ENCODE results near the gene THOC6.

Gene THOC6

DNA sequence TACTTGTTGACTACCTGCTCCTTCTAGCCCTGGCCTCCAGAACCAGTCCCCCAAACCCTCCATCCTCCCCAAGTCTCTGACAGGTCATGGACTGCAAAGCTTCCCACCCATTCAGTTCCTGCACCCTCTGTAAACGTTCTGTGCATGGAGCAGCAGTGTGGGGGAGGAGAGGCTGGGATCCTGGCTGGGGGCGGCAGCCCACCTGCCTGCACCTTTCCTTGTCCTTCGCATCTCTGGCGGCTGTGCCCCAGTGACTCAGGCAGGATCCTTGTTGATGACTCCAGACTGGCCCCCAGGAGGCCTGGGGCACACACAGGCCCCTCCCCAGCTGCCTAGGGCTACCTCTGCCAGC, 42.0 kb upstream of the THOC6 start:
- Histone ChIP-seq H3K27ac (ENCODE audit: low read depth, low read length) (peak overlapping the region; percentile 98), H3K4me3 (ENCODE audit: low read depth, low read length) (peak overlapping the region; percentile 86)

DNA sequence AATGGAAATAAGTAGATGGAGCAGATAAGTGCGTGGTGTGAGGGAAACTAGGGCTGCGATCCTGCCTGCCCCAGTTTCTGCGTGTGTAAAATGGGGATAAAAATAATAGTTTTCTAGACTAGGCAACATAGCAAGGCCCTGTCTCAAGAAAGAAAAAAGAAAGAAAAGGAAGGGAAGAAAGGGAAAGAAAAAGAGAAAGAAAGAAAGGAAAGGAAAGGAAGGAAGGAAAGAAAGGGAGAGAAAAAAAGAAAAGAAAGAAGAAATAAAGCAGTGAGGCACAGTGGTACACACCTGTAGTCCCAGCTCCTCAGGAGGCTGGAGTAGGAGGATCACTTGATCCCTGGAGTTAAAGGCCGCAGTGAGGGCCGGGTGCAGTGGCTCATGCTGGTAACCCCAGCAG, 41.4 kb upstream of the THOC6 start:
- Histone ChIP-seq H3K36me3 (ENCODE audit: control insufficient read depth, insufficient read depth, low read length) (peaks cover 13% of the 10 kb centered on the region), H3K9me3 (ENCODE audit: control insufficient read depth, insufficient read depth, low read length) (no peaks in the 10 kb centered on the region), H3K4me3 (ENCODE audit: low read depth, low read length) (no peak overlapping the region), H3K27me3 (ENCODE audit: control insufficient read depth, insufficient read depth, low read length) (no peaks in the 10 kb centered on the region), H3K27ac (ENCODE audit: low read depth, low read length) (peak overlapping the region; percentile 98), H3K9ac (ENCODE audit: low read depth, low read length) (no peak overlapping the region), H3K4me1 (ENCODE audit: control insufficient read depth, insufficient read depth, low read length) (peaks cover 27% of the 10 kb centered on the region)

More for the DNA sequence above, 42.0 kb upstream of the THOC6 start:
- peaks cover 19% of the 10 kb centered on the region for H3K36me3 ChIP-seq (ENCODE audit: control insufficient read depth, insufficient read depth, low read length)
- peak overlapping the region; percentile 88; the same call in 1 of the 2 replicates for H3K9ac ChIP-seq (ENCODE audit: low read depth, low read length)
- no peaks in the 10 kb centered on the region for H3K27me3 ChIP-seq (ENCODE audit: control insufficient read depth, insufficient read depth, low read length)
- no peaks in the 10 kb centered on the region for H3K9me3 ChIP-seq (ENCODE audit: control insufficient read depth, insufficient read depth, low read length)
- peaks cover 27% of the 10 kb centered on the region for H3K4me1 ChIP-seq (ENCODE audit: control insufficient read depth, insufficient read depth, low read length)

DNA sequence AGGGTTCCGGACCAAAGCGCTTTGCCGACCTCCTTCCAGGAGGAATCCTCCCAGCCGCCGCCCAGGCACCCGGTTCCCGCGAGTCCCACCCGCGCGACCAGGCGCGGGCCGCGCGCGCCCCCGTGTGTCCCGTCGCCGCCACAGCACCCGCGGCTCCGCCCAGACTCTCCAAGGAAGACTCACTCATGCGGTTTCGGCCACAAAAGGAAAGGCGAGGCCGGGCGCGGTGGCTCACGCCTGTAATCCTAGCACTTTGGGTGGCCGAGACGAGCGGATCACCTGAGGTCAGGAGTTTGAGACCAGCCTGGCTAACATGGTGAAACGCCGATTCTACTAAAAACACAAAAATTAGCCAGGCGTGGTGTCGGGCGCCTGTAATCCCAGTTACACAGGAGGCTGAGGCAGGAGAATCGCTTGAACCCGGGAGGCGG, 40.1 kb upstream of the THOC6 start:
- Histone ChIP-seq H3K27ac (ENCODE audit: low read depth, low read length) (peak overlapping the region; percentile 35), H3K4me1 (ENCODE audit: control insufficient read depth, insufficient read depth, low read length) (peaks cover 27% of the 10 kb centered on the region), H3K9ac (ENCODE audit: low read depth, low read length) (no peak overlapping the region), H3K27me3 (ENCODE audit: control insufficient read depth, insufficient read depth, low read length) (no peaks in the 10 kb centered on the region), H3K9me3 (ENCODE audit: control insufficient read depth, insufficient read depth, low read length) (no peaks in the 10 kb centered on the region), H3K4me3 (ENCODE audit: low read depth, low read length) (no peak overlapping the region), H3K36me3 (ENCODE audit: control insufficient read depth, insufficient read depth, low read length) (0 out of 2 replicates have a peak, but pooled peaks cover 5% of the 10 kb centered on the region)

GRCh38 chr16:2985462-2985861, 38.4 kb upstream of the THOC6 start:
- peaks cover 32% of the 10 kb centered on the region for H3K4me1 ChIP-seq (ENCODE audit: control insufficient read depth, insufficient read depth, low read length)
- H3K9me3 ChIP-seq (ENCODE audit: control insufficient read depth, insufficient read depth, low read length): no peaks in the 10 kb centered on the region
- H3K36me3 ChIP-seq (ENCODE audit: control insufficient read depth, insufficient read depth, low read length): no peaks in the 10 kb centered on the region
- H3K9ac ChIP-seq (ENCODE audit: low read depth, low read length): no peak overlapping the region
- no peak overlapping the region for H3K27ac ChIP-seq (ENCODE audit: low read depth, low read length)
- no peak overlapping the region for H3K4me3 ChIP-seq (ENCODE audit: low read depth, low read length)
- H3K27me3 ChIP-seq (ENCODE audit: control insufficient read depth, insufficient read depth, low read length): no peaks in the 10 kb centered on the region

- H3K36me3 ChIP-seq (ENCODE audit: control insufficient read depth, insufficient read depth, low read length): no peaks in the 10 kb centered on the region
- H3K4me3 ChIP-seq (ENCODE audit: low read depth, low read length): no peak overlapping the region
- H3K9ac ChIP-seq (ENCODE audit: low read depth, low read length): no peak overlapping the region
- no peak overlapping the region for H3K27ac ChIP-seq (ENCODE audit: low read depth, low read length)
- no peaks in the 10 kb centered on the region for H3K9me3 ChIP-seq (ENCODE audit: control insufficient read depth, insufficient read depth, low read length)
- peaks cover 32% of the 10 kb centered on the region for H3K4me1 ChIP-seq (ENCODE audit: control insufficient read depth, insufficient read depth, low read length)
- no peaks in the 10 kb centered on the region for H3K27me3 ChIP-seq (ENCODE audit: control insufficient read depth, insufficient read depth, low read length)
These were observed 37.9 kb upstream of the THOC6 start for GRCh38 chr16:2985893-2986355.

DNA sequence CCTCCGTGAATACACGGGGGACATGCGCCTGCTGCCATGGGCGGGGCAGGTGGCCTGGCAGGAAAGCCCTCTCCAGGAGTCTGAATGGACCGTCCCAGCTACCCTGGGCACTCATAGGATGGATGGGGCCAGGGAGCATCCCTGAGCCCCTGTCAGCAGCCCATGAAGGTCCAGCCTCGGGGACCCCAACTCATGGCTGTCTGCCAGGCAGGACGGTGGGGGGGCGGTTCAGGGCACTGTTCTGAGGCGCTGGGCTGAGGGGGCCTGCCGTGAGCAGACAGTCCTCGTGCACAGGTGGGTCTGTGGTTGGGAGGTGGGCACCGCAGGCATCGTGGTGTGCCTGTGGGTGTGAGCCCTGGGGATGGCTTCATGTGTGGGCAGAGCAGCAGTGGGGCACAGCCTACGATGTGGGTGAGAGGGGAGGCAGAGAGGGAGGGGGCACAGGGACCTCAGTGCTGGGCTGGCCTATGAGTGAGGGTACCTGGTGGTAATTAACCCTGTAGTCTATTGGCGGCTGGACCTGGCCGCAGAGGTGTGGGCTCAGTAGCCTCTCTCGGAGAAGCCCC, 37.1 kb upstream of the THOC6 start:
- Histone ChIP-seq H3K4me3 (ENCODE audit: low read depth, low read length) (no peak overlapping the region), H3K27ac (ENCODE audit: low read depth, low read length) (no peak overlapping the region), H3K9ac (ENCODE audit: low read depth, low read length) (no peak overlapping the region), H3K36me3 (ENCODE audit: control insufficient read depth, insufficient read depth, low read length) (no peaks in the 10 kb centered on the region), H3K9me3 (ENCODE audit: control insufficient read depth, insufficient read depth, low read length) (no peaks in the 10 kb centered on the region), H3K4me1 (ENCODE audit: control insufficient read depth, insufficient read depth, low read length) (peaks cover 27% of the 10 kb centered on the region), H3K27me3 (ENCODE audit: control insufficient read depth, insufficient read depth, low read length) (no peaks in the 10 kb centered on the region)

DNA sequence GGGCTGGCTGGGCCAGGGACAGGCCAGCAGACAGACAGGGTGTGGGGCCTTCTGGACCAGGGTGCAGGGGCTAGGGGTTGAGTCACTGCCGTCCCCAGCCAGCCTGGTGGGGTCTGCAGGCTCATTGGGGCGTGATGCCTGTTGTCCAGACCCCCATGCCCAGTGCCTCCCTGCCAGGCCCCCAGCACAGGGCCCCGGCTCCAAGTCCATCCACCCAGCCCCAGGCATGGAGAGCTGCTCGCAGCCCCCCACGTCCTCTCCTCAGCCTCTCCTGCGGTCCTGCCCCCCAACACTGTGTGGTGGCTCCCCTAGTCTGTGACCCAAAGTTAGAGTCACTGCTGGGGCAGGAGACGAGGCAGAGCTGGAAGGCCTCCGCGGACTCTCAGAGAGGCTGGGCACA, 36.5 kb upstream of the THOC6 start:
- no peak overlapping the region for H3K4me3 ChIP-seq (ENCODE audit: low read depth, low read length)
- peaks cover 21% of the 10 kb centered on the region for H3K4me1 ChIP-seq (ENCODE audit: control insufficient read depth, insufficient read depth, low read length)
- H3K9me3 ChIP-seq (ENCODE audit: control insufficient read depth, insufficient read depth, low read length): no peaks in the 10 kb centered on the region
- no peaks in the 10 kb centered on the region for H3K36me3 ChIP-seq (ENCODE audit: control insufficient read depth, insufficient read depth, low read length)
- no peak overlapping the region for H3K9ac ChIP-seq (ENCODE audit: low read depth, low read length)
- no peak overlapping the region for H3K27ac ChIP-seq (ENCODE audit: low read depth, low read length)
- H3K27me3 ChIP-seq (ENCODE audit: control insufficient read depth, insufficient read depth, low read length): no peaks in the 10 kb centered on the region

DNA sequence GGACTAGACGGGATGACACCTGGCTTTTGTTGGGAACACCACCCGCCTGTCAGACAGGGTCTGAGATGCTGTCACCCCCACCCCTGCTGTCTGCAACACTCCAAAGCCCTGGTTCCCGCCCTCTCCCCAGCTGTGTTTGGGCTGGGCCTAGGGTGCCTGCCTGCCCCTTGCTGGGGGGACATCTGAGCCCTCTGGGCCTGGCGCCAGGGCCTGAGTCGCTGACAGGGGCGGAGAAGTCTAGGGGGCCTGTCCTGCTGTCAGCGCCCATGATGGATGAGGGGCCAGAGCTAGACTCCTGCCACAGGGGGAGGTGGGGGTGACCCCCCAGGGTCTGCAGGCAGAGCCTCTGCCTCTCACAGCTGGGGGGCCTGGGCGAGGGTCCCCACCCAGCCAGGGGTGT, 36.0 kb upstream of the THOC6 start:
- peaks cover 19% of the 10 kb centered on the region for H3K4me1 ChIP-seq (ENCODE audit: control insufficient read depth, insufficient read depth, low read length)
- H3K27ac ChIP-seq (ENCODE audit: low read depth, low read length): no peak overlapping the region
- H3K27me3 ChIP-seq (ENCODE audit: control insufficient read depth, insufficient read depth, low read length): no peaks in the 10 kb centered on the region
- H3K9ac ChIP-seq (ENCODE audit: low read depth, low read length): no peak overlapping the region
- no peak overlapping the region for H3K4me3 ChIP-seq (ENCODE audit: low read depth, low read length)
- H3K9me3 ChIP-seq (ENCODE audit: control insufficient read depth, insufficient read depth, low read length): no peaks in the 10 kb centered on the region
- H3K36me3 ChIP-seq (ENCODE audit: control insufficient read depth, insufficient read depth, low read length): no peaks in the 10 kb centered on the region

- no peaks in the 10 kb centered on the region for H3K36me3 ChIP-seq (ENCODE audit: control insufficient read depth, insufficient read depth, low read length)
- no peak overlapping the region for H3K9ac ChIP-seq (ENCODE audit: low read depth, low read length)
- H3K27me3 ChIP-seq (ENCODE audit: control insufficient read depth, insufficient read depth, low read length): no peaks in the 10 kb centered on the region
- H3K27ac ChIP-seq (ENCODE audit: low read depth, low read length): no peak overlapping the region
- H3K9me3 ChIP-seq (ENCODE audit: control insufficient read depth, insufficient read depth, low read length): no peaks in the 10 kb centered on the region
- peaks cover 16% of the 10 kb centered on the region for H3K4me1 ChIP-seq (ENCODE audit: control insufficient read depth, insufficient read depth, low read length)
- no peak overlapping the region for H3K4me3 ChIP-seq (ENCODE audit: low read depth, low read length)
These were observed 35.2 kb upstream of the THOC6 start for GRCh38 chr16:2988590-2989099.

GRCh38 chr16:2990891-2991290, 32.9 kb upstream of the THOC6 start:
- H3K9ac ChIP-seq (ENCODE audit: low read depth, low read length): no peak overlapping the region
- H3K36me3 ChIP-seq (ENCODE audit: control insufficient read depth, insufficient read depth, low read length): no peaks in the 10 kb centered on the region
- no peak overlapping the region for H3K27ac ChIP-seq (ENCODE audit: low read depth, low read length)
- no peaks in the 10 kb centered on the region for H3K27me3 ChIP-seq (ENCODE audit: control insufficient read depth, insufficient read depth, low read length)
- H3K4me3 ChIP-seq (ENCODE audit: low read depth, low read length): no peak overlapping the region
- H3K4me1 ChIP-seq (ENCODE audit: control insufficient read depth, insufficient read depth, low read length): peaks cover 16% of the 10 kb centered on the region
- H3K9me3 ChIP-seq (ENCODE audit: control insufficient read depth, insufficient read depth, low read length): no peaks in the 10 kb centered on the region

DNA sequence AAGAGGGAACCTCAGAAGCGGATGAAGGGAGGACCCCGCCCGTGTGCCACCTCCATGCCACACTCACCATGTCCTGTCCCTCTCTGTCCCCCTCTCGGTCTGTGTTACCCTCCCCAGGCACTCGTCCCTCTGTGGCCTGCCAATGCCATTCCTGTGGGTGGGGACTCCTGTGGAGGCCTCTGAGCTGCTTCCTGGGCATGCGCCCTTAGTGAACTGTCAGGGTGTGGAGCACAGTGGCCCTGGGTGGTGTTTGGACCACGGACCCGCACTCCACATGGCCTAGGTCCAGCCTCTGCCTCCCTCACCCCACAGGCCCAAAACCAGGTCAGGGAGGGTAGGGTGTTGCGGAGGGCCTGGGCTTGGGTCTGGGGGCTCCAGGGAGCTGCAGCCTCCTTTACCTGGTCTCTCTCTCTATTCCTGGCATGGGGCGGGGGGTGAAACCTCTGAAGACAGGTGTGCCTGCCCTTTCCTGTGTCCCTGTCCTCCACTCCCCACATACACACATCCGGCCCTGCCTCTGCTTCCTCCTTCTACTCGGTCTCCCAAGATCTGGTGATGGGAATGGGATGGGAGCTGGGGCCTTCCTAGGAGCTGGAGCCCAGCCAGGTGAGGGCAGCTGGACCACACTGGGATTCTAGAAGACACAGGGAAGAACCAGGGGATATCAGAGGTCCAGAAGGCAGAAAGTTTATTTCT, 32.1 kb upstream of the THOC6 start:
- H3K27ac ChIP-seq (ENCODE audit: low read depth, low read length): no peak overlapping the region
- no peak overlapping the region for H3K9ac ChIP-seq (ENCODE audit: low read depth, low read length)
- H3K4me1 ChIP-seq (ENCODE audit: control insufficient read depth, insufficient read depth, low read length): peaks cover 17% of the 10 kb centered on the region
- no peaks in the 10 kb centered on the region for H3K36me3 ChIP-seq (ENCODE audit: control insufficient read depth, insufficient read depth, low read length)
- no peaks in the 10 kb centered on the region for H3K27me3 ChIP-seq (ENCODE audit: control insufficient read depth, insufficient read depth, low read length)
- H3K9me3 ChIP-seq (ENCODE audit: control insufficient read depth, insufficient read depth, low read length): no peaks in the 10 kb centered on the region
- no peak overlapping the region for H3K4me3 ChIP-seq (ENCODE audit: low read depth, low read length)
